Stimulated activated CD8-positive, alpha-beta memory T cell treated with anti-CD3 and anti-CD28 coated beads, Interleukin-7, amount 100 ng/mL, for 48 hours (primary cell): ENCODE data around the gene EIF4E3.

ENCODE experiments used
- DNase-seq, 2 donors: peaks; one replicate each; pipeline ENCODE4 v3.0.0-alpha.2; 2020; ENCODE audit warnings: low read depth in 1 of 2; ENCODE audit errors: extremely low read depth in 1 of 2

EIF4E3 gene

DNA sequence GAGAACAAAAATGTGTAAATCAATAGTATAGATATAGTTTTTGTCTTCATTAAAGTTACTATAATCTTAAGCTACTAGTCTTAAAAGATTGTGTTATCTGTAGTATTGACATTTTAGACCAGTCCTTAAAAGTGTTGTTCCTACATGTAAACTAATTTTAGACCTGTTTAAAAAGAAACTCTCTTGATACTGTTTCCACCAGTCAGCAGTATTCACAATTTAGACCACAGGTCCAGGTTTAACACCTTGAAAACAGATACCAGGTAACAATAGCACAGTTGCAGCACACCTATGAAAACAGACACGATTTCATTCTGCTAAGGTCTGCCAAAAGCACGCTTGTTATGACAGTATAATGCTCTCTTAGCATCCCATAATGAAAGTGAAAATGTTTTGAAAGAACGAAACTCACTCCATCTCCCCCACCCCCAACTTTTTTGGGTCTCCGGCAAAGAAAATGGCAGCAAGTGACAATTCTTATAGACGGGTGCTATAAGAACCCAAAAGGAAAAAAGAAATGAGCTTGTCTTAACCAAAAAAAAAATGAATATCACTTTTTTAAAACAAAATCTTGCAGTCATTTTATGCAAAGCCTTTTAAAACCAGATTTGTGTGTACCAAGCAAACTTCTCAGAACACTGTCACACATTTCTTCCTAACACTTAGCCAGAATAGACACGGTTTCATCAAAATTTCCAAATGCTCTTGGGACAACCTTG lies 1.6 kb downstream of the EIF4E3 start:
- no peak for DNase-seq

DNA sequence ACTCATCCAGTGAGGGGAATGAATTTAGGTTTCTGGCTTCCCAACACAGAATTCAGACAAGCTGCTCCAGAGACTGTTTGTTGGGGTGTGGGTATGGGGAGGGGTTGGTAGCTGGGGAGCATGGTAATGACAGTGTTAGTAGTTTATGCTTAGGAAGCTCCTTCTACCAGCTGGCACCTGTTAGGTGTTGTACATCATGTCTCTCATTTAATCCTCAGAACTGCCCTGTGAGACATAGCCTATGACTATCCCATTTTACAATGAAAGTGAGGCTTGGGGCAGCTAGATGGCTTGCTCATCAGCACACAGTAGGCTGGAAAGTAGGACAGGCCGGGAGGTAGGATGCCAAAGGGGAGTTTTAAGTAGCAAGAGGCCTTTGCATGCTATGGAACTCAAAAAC lies 2.5 kb downstream of the EIF4E3 start:
- no peak for DNase-seq

- no peak for DNase-seq
Observed at GRCh38 chr3:71721651-71722157, 3.5 kb downstream of the EIF4E3 start.

DNA sequence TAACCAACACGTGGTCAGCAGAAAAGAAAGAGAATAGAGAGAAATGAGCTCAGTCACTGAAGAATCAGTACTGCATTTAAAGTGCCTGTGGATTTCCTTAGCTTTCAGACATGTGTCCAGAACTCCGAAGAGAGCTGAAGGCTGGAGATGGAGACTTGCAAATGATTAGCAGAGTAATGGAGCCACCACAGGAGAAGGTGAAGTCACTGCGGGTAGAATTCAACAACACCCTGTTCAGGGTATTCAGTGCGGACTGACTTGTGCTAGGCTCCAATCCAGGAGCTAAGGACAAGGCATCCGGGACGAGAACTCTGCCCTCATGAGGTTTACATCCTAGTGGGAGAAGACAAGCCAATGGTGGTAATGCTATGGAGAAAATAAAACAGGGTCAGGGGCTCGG lies 4.2 kb downstream of the EIF4E3 start:
- no peak for DNase-seq

DNA sequence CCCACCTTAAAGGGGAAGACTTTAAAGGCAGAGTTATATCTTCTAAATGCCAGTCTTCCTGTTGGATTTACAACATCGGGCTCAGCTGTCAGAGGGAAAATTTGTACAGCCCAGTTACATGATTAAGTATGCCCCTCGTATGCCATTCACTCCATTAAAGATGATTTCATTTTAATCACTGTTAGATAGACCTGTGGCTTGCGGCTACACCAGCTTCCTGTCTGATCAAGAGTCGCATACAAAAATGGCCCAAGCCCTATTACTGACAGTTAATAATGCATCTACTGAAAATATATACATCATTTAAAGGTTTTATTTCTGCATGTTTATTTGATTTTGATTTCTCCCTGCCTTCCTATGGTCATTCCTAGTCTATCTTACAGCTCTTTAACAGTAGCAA lies 7.1 kb downstream of the EIF4E3 start:
- no peak for DNase-seq

DNA sequence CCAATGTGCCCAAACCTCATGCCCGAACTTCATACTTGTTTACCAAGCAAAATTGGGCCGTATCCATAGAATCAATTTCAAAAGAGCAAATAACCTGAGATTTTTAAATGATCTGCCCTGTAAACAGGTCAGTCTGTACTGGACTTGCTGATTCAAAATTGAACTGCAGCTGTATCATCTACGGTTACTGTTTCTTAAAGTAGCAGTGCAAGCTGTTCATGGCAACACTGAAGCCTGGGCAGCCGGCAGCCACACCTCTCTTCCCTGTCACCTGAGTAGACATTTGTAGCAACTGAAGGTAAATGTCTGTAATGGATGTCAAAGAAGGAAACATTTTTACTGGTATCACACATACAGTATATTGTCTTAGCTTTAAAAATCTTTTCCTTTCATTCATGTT lies 10.6 kb downstream of the EIF4E3 start:
- no peak for DNase-seq

- DNase-seq, result no peak
Observed at GRCh38 chr3:71713041-71713440, 12.2 kb downstream of the EIF4E3 start.

DNA sequence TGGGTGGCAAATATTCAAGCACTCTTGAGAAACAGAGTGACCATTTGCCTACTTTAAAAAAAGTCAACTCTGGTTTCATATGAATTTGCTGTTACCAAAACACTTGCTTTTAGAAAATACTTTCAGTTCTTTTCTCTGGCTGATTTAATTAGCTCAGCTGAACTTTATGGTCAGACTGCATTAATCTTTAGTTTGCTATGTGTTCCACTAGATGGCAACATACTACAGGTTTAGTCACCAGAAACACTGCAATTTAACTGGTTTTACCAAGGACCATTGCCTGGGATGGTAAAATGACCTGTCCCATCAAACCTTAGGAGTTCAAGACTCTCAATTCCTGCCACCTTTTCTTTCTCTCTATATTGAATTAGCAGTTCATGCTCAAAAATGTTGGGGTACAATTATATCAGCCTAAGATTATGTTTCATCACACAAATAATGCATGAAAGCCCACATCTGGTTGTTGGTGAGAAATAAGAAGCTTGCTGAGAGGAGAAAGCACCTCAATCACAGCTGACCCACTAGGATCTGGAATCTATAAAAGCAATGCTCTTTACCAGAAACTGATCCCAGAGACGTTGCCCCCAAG lies 14.2 kb downstream of the EIF4E3 start:
- DNase-seq, result no peak

GRCh38 chr3:71709908-71710511 lies 15.2 kb downstream of the EIF4E3 start:
- no peak for DNase-seq

DNA sequence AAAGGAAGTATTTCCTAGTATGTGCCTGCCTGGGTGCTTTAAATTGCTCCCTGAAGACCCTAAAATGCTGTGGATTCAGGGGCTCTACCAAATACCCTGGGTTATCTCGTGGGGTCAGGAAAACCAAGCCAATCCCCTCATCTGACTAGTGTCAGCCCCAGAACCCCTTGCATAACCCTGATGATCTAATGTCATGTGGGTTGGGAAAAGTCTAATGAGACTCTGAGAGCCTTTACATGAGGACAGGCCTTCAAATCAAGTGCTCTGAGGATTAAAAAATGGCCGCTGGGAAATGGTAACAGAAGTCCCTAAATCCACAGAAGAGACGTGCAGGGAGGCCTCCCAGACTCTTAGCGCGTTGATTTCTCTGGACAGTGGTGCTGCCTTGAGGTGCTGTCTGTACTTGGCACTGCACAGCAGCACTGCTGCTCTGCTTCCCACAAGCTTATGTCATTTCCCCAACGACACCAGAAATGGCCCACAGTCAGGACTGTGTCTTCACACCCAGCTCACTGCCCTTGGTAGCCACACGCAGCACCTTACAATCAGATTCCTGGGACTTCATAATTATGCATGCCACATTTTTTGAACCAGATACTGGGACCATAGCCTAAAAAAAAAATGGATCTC lies 16.6 kb downstream of the EIF4E3 start:
- no peak for DNase-seq

DNA sequence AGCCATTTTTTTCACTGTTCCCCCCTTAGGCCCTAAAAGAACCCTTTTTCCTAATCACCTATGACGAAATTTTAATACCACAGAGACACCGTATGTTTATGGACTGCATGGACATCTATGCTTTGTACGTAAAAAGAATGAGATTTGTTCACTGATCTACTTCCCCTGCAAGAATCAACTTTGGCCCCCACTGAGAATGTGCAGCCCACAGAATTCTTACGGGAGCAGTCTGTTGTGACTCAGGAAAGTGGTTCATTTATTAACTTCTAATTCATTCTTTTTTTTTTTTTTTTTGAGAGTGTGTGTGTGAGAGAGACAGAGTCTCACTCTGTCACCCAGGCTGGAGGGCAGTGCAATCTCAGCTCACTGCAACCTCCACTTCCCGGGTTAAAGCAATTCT lies 17.6 kb downstream of the EIF4E3 start:
- DNase-seq, result no peak

GRCh38 chr3:71705681-71706080 lies 19.5 kb downstream of the EIF4E3 start:
- DNase-seq, result no peak

DNA sequence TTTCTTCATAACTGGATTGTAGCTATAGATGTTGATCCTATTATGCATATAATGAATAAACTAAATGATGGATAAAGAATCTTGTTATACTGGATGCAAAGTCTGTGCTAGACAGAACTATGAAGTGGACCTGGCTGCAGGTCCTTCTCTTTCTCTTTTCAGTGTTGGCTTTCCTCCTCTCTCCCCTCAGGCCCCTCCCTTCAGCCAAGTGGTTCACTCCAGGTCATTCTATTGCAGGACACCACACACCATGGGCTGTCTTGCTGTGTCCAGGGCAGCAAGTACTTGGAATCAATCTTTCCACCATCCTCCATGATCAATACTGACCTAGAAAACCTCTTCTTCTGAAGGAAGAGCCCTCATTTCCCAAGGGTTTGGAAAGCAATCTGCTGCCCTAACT lies 20.3 kb downstream of the EIF4E3 start:
- no peak for DNase-seq

- DNase-seq, result no peak
Observed at GRCh38 chr3:71703797-71704196, 21.4 kb downstream of the EIF4E3 start.

DNA sequence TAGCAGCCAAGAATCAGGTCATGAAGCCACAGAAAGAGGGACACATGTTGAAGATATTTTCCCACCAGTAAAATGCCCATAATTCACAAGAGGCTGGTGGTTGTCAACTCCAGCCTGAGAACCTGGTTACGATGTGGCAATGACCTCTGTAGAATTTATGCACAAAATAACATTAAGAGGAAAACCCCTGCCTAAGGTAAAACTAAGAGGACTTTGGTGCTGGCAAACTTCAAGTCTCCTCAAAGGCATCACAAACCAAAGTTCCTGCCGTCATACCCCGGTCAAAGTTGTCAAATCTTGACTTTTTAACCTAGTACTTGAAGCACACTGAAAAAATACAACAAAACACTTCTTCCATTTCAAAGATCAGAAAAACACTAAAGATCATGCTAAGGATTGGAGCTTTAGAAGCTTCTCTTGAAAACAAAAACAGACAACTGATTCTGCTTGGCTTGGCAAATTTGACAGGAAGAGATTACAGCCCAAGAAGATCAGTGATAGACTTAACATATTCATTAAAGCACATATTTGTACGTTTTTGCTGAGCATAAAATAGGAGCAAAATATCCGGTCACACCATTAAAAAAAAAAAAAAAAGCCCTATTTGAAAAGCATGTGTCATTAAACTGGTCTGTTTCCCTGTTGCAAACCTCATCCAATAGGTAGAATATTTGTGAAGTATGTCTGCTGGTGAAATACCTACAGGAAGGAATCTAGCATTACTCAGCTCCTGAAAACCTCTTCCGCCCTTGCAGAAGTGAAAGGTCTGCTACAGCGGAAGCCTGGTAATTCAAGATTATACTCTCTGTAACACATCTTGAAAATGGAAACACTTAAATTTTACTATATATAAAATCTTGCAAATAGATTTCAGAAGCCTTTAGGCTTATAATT lies 22.8 kb downstream of the EIF4E3 start:
- no peak for DNase-seq

GRCh38 chr3:71701251-71701762 lies 23.9 kb downstream of the EIF4E3 start:
- no peak for DNase-seq

DNA sequence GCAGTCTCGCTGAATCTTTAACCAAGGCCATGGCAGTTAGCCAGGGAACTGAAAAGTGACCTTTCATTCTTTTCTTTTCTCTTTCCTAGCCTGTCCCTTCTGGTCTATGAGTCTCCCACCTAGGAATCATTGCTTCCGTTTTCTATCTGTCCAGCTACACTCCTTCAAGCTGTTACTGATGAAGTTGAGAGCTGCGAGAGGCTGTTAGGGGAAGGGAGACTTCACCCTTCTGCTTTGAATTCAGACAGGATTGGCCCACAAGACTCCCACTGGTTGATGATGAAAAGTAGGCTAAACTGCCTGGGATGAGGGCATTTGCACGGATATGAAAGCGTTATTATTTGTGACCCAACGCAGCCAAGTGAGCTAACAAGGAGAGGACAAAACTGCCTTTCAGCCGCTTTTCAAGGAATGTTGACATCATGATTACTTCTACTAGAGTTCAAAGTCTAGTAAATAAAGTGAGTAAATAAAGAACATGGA lies 30.2 kb downstream of the EIF4E3 start:
- DNase-seq, result no peak

GRCh38 chr3:71694358-71694999 lies 30.7 kb downstream of the EIF4E3 start:
- no peak for DNase-seq

DNA sequence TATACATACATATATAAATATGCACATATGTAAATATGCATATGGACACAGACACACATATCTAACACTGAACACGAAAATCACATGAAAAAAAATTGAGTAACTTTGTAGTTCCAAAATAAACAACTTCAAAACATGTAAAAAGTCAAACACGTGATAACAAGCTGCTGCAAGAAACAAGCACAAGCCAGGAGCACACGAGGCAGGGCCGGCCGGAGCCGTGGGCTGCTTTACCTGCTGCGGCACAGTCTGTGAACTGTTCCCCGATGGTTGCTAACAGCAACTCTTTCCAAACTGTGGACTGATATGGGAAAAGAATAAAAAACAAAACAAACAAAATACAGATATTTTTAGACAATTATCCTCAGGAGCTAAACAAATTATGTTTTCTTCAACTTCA lies 31.6 kb downstream of the EIF4E3 start:
- DNase-seq, result no peak

GRCh38 chr3:71692139-71692538 lies 33.1 kb downstream of the EIF4E3 start:
- DNase-seq, result no peak
